Glutamatergic neuron (in vitro differentiated cells): ENCODE measurements around the gene MRPL55. TPM values are rescaled to one million over a fixed set of nuclear protein-coding genes. Genes with fewer than 3 reads are reported as not detected.

Experiments
- DNase-seq: peaks from one replicate; pipeline ENCODE4 v3.0.0; 2022
- H3K27ac Mint-ChIP-seq: one replicate; pipeline ENCODE4 v1.8.0; 2020; ENCODE audit warnings: mild to moderate bottlenecking, mixed read lengths, inconsistent platforms; ENCODE audit not compliant: unreplicated experiment
- H3K27me3 Mint-ChIP-seq: one replicate; pipeline ENCODE4 v1.8.0; 2020; ENCODE audit warnings: mild to moderate bottlenecking, moderate library complexity, mixed read lengths, inconsistent platforms; ENCODE audit not compliant: unreplicated experiment
- H3K36me3 Mint-ChIP-seq: one replicate; pipeline ENCODE4 v1.8.0; 2020; ENCODE audit warnings: mild to moderate bottlenecking, mixed read lengths, inconsistent platforms; ENCODE audit not compliant: unreplicated experiment
- H3K4me1 Mint-ChIP-seq: one replicate; pipeline ENCODE4 v1.8.0; 2020; ENCODE audit warnings: mild to moderate bottlenecking, low read depth, mixed read lengths, inconsistent platforms; ENCODE audit not compliant: unreplicated experiment
- H3K4me3 Mint-ChIP-seq: one replicate; pipeline ENCODE4 v1.8.0; 2020; ENCODE audit warnings: mild to moderate bottlenecking, mixed read lengths, inconsistent platforms; ENCODE audit not compliant: unreplicated experiment
- H3K9me3 Mint-ChIP-seq: one replicate; pipeline ENCODE4 v1.8.0; 2020; ENCODE audit warnings: mild to moderate bottlenecking, moderate library complexity, mixed read lengths, inconsistent platforms; ENCODE audit not compliant: unreplicated experiment
- total RNA-seq: library from RNA; stranded (reverse); fragmentation: NEBNext Ultra II Directional; extraction: Animal tissue kit (Norgen Biotek cat#: 25700); gene quantifications from one replicate; pipeline ENCODE4 v1.2.1, GENCODE V29; 2021; ENCODE audit not compliant: unreplicated experiment
- TF ChIP-seq, protein P1 (sequence below): fragments of 200-600 bp; sonication (generic); IDR thresholded peaks from one replicate; pipeline ENCODE4 v1.5.0; 2021; ENCODE audit not compliant: partially characterized antibody, unreplicated experiment

Gene MRPL55
- total RNA-seq, 1 donor from 2014 or later, result 61.5 TPM

GRCh38 chr1:228075801-228076271, 33.3 kb downstream of the MRPL55 start:
- DNase-seq, result no peak
- Mint-ChIP-seq H3K27ac (no peak overlapping the region), H3K4me1 (no peaks in the 10 kb centered on the region), H3K4me3 (no peak overlapping the region), H3K36me3 (no peaks in the 10 kb centered on the region), H3K9me3 (no peaks in the 10 kb centered on the region), H3K27me3 (peaks cover 11% of the 10 kb centered on the region)
- TF ChIP-seq, protein P1, sequence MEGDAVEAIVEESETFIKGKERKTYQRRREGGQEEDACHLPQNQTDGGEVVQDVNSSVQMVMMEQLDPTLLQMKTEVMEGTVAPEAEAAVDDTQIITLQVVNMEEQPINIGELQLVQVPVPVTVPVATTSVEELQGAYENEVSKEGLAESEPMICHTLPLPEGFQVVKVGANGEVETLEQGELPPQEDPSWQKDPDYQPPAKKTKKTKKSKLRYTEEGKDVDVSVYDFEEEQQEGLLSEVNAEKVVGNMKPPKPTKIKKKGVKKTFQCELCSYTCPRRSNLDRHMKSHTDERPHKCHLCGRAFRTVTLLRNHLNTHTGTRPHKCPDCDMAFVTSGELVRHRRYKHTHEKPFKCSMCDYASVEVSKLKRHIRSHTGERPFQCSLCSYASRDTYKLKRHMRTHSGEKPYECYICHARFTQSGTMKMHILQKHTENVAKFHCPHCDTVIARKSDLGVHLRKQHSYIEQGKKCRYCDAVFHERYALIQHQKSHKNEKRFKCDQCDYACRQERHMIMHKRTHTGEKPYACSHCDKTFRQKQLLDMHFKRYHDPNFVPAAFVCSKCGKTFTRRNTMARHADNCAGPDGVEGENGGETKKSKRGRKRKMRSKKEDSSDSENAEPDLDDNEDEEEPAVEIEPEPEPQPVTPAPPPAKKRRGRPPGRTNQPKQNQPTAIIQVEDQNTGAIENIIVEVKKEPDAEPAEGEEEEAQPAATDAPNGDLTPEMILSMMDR, result no peak

- peaks cover 11% of the 10 kb centered on the region for H3K27me3 Mint-ChIP-seq
- DNase-seq, result no peak
Measured at GRCh38 chr1:228074954-228075730, 34.0 kb downstream of the MRPL55 start.

DNA sequence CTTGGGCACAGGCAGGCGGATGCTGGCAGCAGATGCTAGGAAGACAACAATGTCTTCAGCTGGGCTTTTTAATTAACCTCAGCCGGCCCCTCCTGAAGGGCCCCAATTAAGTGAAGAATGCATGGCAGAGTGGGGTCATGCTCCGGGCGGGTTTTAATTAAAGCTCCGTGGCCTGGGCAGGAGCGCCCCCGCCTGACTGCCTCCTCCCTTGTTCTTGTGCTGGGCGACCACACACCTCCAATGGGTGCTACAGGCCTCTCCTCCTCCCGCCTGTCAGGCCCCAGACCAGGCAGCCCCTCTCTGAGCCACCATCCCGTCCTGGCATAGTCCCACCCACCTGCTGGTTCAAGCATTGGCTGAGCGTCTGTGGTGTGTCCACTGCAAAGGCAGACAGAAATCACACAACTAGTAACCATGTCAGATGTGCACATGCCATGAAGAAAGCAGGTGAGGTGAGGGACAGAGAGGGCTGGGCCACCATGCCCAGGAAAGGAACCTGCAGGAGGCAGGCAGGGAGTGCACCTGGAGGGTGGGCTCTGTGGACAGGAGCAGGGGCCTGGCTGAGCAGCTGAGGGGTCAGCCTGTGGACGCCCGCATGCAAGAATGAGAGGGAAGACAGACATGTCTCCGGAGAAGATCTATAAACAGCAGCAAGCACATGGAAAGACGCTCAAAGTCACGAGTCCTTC, 35.1 kb downstream of the MRPL55 start:
- Mint-ChIP-seq H3K4me1 (no peaks in the 10 kb centered on the region), H3K4me3 (no peak overlapping the region), H3K9me3 (no peaks in the 10 kb centered on the region), H3K27ac (no peak overlapping the region), H3K27me3 (peaks cover 9% of the 10 kb centered on the region), H3K36me3 (no peaks in the 10 kb centered on the region)
- TF ChIP-seq, protein P1, result no peak
- no peak for DNase-seq

More at GRCh38 chr1:228074954-228075730, 34.0 kb downstream of the MRPL55 start:
- Mint-ChIP-seq H3K9me3 (no peaks in the 10 kb centered on the region), H3K27ac (no peak overlapping the region), H3K4me1 (no peaks in the 10 kb centered on the region), H3K4me3 (no peak overlapping the region), H3K36me3 (no peaks in the 10 kb centered on the region)
- TF ChIP-seq, protein P1, result no peak

GRCh38 chr1:228073061-228073856, 35.8 kb downstream of the MRPL55 start:
- Mint-ChIP-seq H3K4me1 (no peaks in the 10 kb centered on the region), H3K4me3 (no peak overlapping the region), H3K36me3 (no peaks in the 10 kb centered on the region), H3K27me3 (peaks cover 9% of the 10 kb centered on the region), H3K27ac (no peak overlapping the region), H3K9me3 (no peaks in the 10 kb centered on the region)
- TF ChIP-seq, protein P1, result no peak
- peak; percentile 14 for DNase-seq
